Neural progenitor cell (in vitro differentiated cells): Measurements from ENCODE around the gene CASP14. TPM values are rescaled to one million over a fixed set of nuclear protein-coding genes. Genes with fewer than 3 reads are reported as not detected.
"Not testable (repeated sequence)": the region's sequence is repeated elsewhere in the genome, so short reads cannot be mapped to it uniquely, and the experiment has no call there.

Source experiments
- DNase-seq: peaks from one replicate; pipeline ENCODE4 v3.0.0-alpha.2; 2016; ENCODE audit warnings: low spot score
- H2AFZ ChIP-seq: fragments of 200-600 bp; sonication (generic); replicated peaks from 2 replicates; pipeline ENCODE4 v1.6.1; 2016; ENCODE audit warnings: antibody characterized with exemption
- H3F3A ChIP-seq: fragments of 200-600 bp; sonication (generic); 2 replicates; pipeline ENCODE4 v1.6.1; 2016; ENCODE audit warnings: antibody characterized with exemption, low read depth
- H3K27ac ChIP-seq: fragments of 200-600 bp; sonication (generic); 2 replicates; pipeline ENCODE4 v1.5.1; 2016; ENCODE audit warnings: mild to moderate bottlenecking
- H3K27me3 ChIP-seq: fragments of 200-600 bp; sonication (generic); 2 replicates; pipeline ENCODE4 v1.6.1; 2016; ENCODE audit warnings: mild to moderate bottlenecking, moderate library complexity
- H3K36me3 ChIP-seq: fragments of 200-600 bp; sonication (generic); 2 replicates; pipeline ENCODE4 v1.5.1; 2016
- H3K4me1 ChIP-seq: fragments of 200-600 bp; sonication (generic); 2 replicates; pipeline ENCODE4 v1.6.1; 2016; ENCODE audit warnings: mixed run types
- H3K4me2 ChIP-seq: fragments of 200-600 bp; sonication (generic); 2 replicates; pipeline ENCODE4 v1.6.1; 2016
- H3K4me3 ChIP-seq: fragments of 200-600 bp; sonication (generic); 2 replicates; pipeline ENCODE4 v1.5.1; 2016
- H3K79me2 ChIP-seq: fragments of 200-600 bp; sonication (generic); 2 replicates; pipeline ENCODE4 v1.6.1; 2016; ENCODE audit warnings: low read depth
- H3K9ac ChIP-seq: fragments of 200-600 bp; sonication (generic); 2 replicates; pipeline ENCODE4 v1.6.1; 2016
- H3K9me3 ChIP-seq: fragments of 200-600 bp; sonication (generic); 2 replicates; pipeline ENCODE4 v1.5.1; 2016; ENCODE audit warnings: low read depth
- H4K20me1 ChIP-seq: fragments of 200-600 bp; sonication (generic); 2 replicates; pipeline ENCODE4 v1.6.1; 2016; ENCODE audit warnings: low read depth
- H3K27ac Mint-ChIP-seq: 3 replicates; pipeline ENCODE4 v1.8.0; 2021; ENCODE audit warnings: mixed read lengths
- H3K27me3 Mint-ChIP-seq: 2 replicates; pipeline ENCODE4 v1.8.0; 2022; ENCODE audit warnings: low read depth, mild to moderate bottlenecking, inconsistent platforms, moderate library complexity, mixed read lengths; ENCODE audit not compliant: insufficient read depth
- H3K36me3 Mint-ChIP-seq: 3 replicates; pipeline ENCODE4 v1.8.0; 2021; ENCODE audit warnings: mixed read lengths
- H3K4me1 Mint-ChIP-seq: 3 replicates; pipeline ENCODE4 v1.8.0; 2021; ENCODE audit warnings: mixed read lengths
- H3K4me3 Mint-ChIP-seq: 3 replicates; pipeline ENCODE4 v1.8.0; 2021; ENCODE audit warnings: mild to moderate bottlenecking, moderate library complexity, mixed read lengths
- H3K9me3 Mint-ChIP-seq: 3 replicates; pipeline ENCODE4 v1.8.0; 2020; ENCODE audit warnings: mixed read lengths
- CTCF ChIP-seq: fragments of 200-600 bp; sonication (generic); IDR thresholded peaks from 2 replicates; pipeline ENCODE4 v1.5.1; 2017; ENCODE audit warnings: antibody characterized with exemption, mild to moderate bottlenecking
- EZH2 ChIP-seq: fragments of 200-600 bp; sonication (generic); IDR thresholded peaks from 2 replicates; pipeline ENCODE4 v1.6.1; 2017; ENCODE audit warnings: antibody characterized with exemption, mild to moderate bottlenecking, moderate library complexity
- EZH2phosphoT487 ChIP-seq: fragments of 200-600 bp; sonication (generic); IDR thresholded peaks from 2 replicates; pipeline ENCODE4 v1.6.1; 2017; ENCODE audit warnings: antibody characterized with exemption
- total RNA-seq: library from RNA; depleted of rRNA; stranded (reverse); fragments of >200 nt; gene quantifications from 2 replicates; pipeline ENCODE4 v1.2.3, GENCODE V29; 2015; ENCODE audit warnings: low replicate concordance

CASP14 gene
- total RNA-seq, 1 donor from 2014 or later, result not detected

DNA sequence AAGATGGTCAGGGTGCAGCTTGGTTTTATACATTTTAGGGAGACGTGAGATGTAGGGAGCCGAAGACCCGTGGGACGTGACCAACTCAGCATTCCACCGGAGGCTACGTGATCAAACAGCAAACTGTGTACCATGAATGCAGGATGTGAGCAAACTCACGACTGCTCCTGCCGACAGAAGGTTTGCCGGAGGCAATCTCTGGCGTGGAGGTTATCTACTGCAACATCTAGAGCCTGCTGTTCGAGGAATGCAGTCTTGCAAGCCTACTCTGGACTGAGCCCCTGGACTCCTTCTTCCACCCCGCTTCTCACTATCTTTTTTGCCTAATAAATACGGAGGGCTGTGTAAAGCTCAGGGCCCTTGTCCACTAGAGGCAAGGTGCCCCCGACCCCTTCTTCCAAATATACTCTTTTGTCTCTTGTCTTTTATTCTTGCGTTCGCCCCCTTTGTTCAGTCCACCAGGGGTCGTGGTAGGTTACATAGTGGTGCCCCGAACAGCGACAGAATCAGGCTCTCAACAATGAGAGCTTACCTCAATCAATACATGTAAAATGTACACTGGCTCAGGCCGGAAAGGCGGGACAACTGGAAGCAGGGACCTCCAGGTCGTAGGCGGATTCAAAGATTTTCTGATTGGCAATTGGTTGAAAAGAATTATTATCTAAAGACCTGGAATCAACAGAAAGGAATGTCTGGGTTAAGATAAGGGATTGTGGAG is 23.8 kb downstream of the CASP14 start:
- peak; percentile 7 for DNase-seq
- H3K4me2 ChIP-seq, result no peak overlapping the region
- no peaks in the 10 kb centered on the region for H3K36me3 ChIP-seq
- H2AFZ ChIP-seq, result no peak overlapping the region
- no peak overlapping the region for H3K9ac ChIP-seq
- Mint-ChIP-seq H3K36me3 (no peaks in the 10 kb centered on the region), H3K9me3 (no peaks in the 10 kb centered on the region), H3K27ac (no peak overlapping the region), H3K4me3 (no peak overlapping the region), H3K4me1 (no peaks in the 10 kb centered on the region), H3K27me3 (peaks cover 7% of the 10 kb centered on the region)
- H3K79me2 ChIP-seq, result no peaks in the 10 kb centered on the region
- TF ChIP-seq EZH2phosphoT487 (no peak), CTCF (no peak), EZH2 (no peak)
- H3K27me3 ChIP-seq, result no peaks in the 10 kb centered on the region
- no peaks in the 10 kb centered on the region for H4K20me1 ChIP-seq
- no peaks in the 10 kb centered on the region for H3K4me1 ChIP-seq
- no peak overlapping the region for H3K27ac ChIP-seq
- H3K9me3 ChIP-seq, result no peaks in the 10 kb centered on the region
- H3F3A ChIP-seq, result no peaks in the 10 kb centered on the region
- H3K4me3 ChIP-seq, result no peak overlapping the region

GRCh38 chr19:15074371-15074770 is 25.1 kb downstream of the CASP14 start:
- Histone ChIP-seq H3K4me2 (no peak overlapping the region), H3K27ac (no peak overlapping the region), H3F3A (no peaks in the 10 kb centered on the region), H3K27me3 (no peaks in the 10 kb centered on the region), H3K9ac (no peak overlapping the region), H3K9me3 (no peaks in the 10 kb centered on the region), H2AFZ (no peak overlapping the region), H3K4me3 (no peak overlapping the region), H4K20me1 (no peaks in the 10 kb centered on the region), H3K4me1 (no peaks in the 10 kb centered on the region), H3K79me2 (no peaks in the 10 kb centered on the region), H3K36me3 (no peaks in the 10 kb centered on the region)
- Mint-ChIP-seq H3K4me1 (no peaks in the 10 kb centered on the region), H3K36me3 (no peaks in the 10 kb centered on the region), H3K9me3 (no peaks in the 10 kb centered on the region), H3K4me3 (no peak overlapping the region), H3K27ac (no peak overlapping the region), H3K27me3 (peaks cover 9% of the 10 kb centered on the region)
- DNase-seq, result no peak
- TF ChIP-seq EZH2 (no peak), EZH2phosphoT487 (no peak), CTCF (no peak)

GRCh38 chr19:15075806-15076205 is 26.5 kb downstream of the CASP14 start:
- H3K36me3 Mint-ChIP-seq, result no peaks in the 10 kb centered on the region
- Histone ChIP-seq H3K4me1 (no peaks in the 10 kb centered on the region), H3K27ac (no peak overlapping the region), H4K20me1 (no peaks in the 10 kb centered on the region), H2AFZ (no peak overlapping the region), H3K4me3 (no peak overlapping the region), H3K27me3 (no peaks in the 10 kb centered on the region), H3K9ac (no peak overlapping the region), H3K79me2 (no peaks in the 10 kb centered on the region), H3K9me3 (no peaks in the 10 kb centered on the region), H3K36me3 (no peaks in the 10 kb centered on the region), H3K4me2 (no peak overlapping the region), H3F3A (no peaks in the 10 kb centered on the region)
- H3K4me3 Mint-ChIP-seq, result no peak overlapping the region
- TF ChIP-seq EZH2phosphoT487 (no peak), CTCF (no peak), EZH2 (no peak)
- H3K4me1 Mint-ChIP-seq, result no peaks in the 10 kb centered on the region
- H3K27ac Mint-ChIP-seq, result no peak overlapping the region
- DNase-seq, result no peak
- no peaks in the 10 kb centered on the region for H3K9me3 Mint-ChIP-seq
- peaks cover 7% of the 10 kb centered on the region for H3K27me3 Mint-ChIP-seq

DNA sequence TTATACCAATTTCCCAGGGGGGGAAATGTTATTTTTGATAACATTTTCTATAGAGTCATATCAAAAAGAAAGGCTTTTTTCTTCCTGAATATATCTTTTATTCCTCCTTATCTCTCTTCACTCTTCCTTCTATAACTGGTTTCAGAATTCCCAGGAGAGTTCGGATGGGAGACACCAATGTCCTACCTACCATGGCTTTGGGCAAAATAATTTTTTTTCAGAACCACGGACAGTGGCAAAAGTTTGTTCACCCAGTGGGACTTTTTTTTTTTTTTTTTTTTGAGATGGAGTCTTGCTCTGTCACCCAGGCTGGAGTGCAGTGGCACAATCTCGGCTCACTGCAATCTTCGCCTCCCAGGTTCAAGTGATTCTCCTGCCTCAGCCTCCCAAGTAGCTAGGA is 30.7 kb downstream of the CASP14 start:
- not testable (repeated sequence) for H3K9ac ChIP-seq, H2AFZ ChIP-seq, H4K20me1 ChIP-seq, H3K36me3 ChIP-seq, H3K36me3 Mint-ChIP-seq, H3K4me3 ChIP-seq, H3K4me3 Mint-ChIP-seq, H3K4me1 ChIP-seq, H3K4me1 Mint-ChIP-seq, H3K4me2 ChIP-seq, H3K9me3 Mint-ChIP-seq, H3K9me3 ChIP-seq, H3K79me2 ChIP-seq, H3K27ac ChIP-seq, H3K27ac Mint-ChIP-seq, H3F3A ChIP-seq, H3K27me3 Mint-ChIP-seq
- H3K27me3 ChIP-seq, result peaks cover 14% of the 10 kb centered on the region
- DNase-seq, result peak; percentile 17
